Measurements from ENCODE around the gene SNRNP25. TPM values are rescaled to one million over a fixed set of nuclear protein-coding genes. Genes with fewer than 3 reads are reported as not detected.
A peak's percentile ranks its signal among the peaks of the same experiment; 100 is the strongest.

SNRNP25 gene
- total and polyA plus RNA-seq, 2 of the 8 experiments (the other 6 are each of a cell fraction or from before 2014, with no cell fraction given), result 53.0 to 58.4 TPM

DNA sequence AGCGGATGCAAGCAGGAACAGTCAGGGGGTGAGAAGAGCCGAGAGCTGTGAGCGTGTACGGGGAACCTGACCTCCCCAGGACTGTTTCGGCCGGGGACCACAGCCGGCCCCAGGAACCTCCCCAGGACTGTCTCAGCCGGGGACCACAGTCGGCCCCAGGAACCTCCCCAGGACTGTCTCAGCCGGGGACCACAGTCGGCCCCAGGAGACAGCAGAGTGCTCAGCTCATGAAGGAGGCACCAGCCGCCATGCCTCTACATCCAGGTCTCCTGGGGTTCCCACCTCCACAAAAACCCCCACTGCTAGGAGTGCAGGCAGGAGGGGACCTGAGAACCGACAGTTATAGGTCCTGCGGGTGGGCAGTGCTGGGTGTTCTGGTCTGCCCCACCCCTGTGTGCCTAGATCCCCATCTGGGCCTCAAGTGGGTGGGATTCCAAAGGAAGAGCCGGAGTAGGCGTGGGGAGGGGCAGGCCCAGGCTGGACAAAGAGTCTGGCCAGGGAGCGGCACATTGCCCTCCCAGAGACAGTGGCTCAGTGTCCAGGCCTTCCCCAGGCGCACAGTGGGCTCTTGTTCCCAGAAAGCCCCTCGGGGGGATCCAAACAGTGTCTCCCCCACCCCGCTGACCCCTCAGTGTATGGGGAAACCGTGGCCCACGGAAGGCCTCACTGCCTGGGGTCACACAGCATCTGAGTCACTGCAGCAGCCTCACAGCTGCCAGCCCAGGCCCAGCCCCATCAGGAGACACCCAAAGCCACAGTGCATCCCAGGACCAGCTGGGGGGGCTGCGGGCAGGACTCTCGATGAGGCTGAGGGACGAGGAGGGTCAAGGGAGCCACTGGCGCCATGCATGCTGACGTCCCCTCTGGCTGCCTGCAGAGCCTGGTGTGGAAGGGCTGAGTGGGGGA, 14.5 kb downstream of the SNRNP25 start:
- H3K14ac ChIP-seq (ENCODE audit: insufficient read length), result no peak overlapping the region
- ChIA-PET CTCF (ENCODE audit: partially characterized antibody) (interaction anchor here (0.5 to 21.2 kb wide), 9 partner anchors 8 to 189 kb away, joined by 3 to 856 read pairs (median 4); partner anchors contain the start of genes HBQ1 and MPG), POLR2A (ENCODE audit: partially characterized antibody) (interaction anchor here (0.6 to 16.6 kb wide), 8 partner anchors 10 to 160 kb away, joined by 3 to 153 read pairs (median 8); partner anchors contain the start of genes MPG, POLR3K and SNRNP25)
- no peak overlapping the region for H3K4me3 ChIP-seq (ENCODE audit: extremely low read depth in 1 of 4, insufficient read depth in 2 of 4, low read depth in 3 of 4, low read length in 4 of 4)
- H4K8ac ChIP-seq (ENCODE audit: extremely low read depth, insufficient read depth, low read length), result no peak overlapping the region; the same call in none of the 2 replicates
- H3K4me1 ChIP-seq (replicated peaks in 1 of 4; ENCODE audit: control insufficient read depth in 3 of 4, insufficient read depth in 4 of 4, low read length in 3 of 4), result peaks cover 3 to 30% (median 15%) of the 10 kb centered on the region in 4 experiments
- peaks cover 9% of the 10 kb centered on the region; the same call in 1 of the 2 replicates for H3K23me2 ChIP-seq (ENCODE audit: low read depth, low read length)
- H2BK20ac ChIP-seq (ENCODE audit: low read length), result no peak overlapping the region
- H3K79me2 ChIP-seq (ENCODE audit: control insufficient read depth in 1 of 2, insufficient read depth in 2 of 2, low read length in 2 of 2), result peaks cover 0 to 11% of the 10 kb centered on the region in 2 experiments; a peak in 1 of 4 replicates
- H3K79me1 ChIP-seq (ENCODE audit: low read depth, low read length), result peaks cover 3% of the 10 kb centered on the region; the same call in 1 of the 2 replicates
- no peak overlapping the region for H2AFZ ChIP-seq (ENCODE audit: low read length)
- H2BK15ac ChIP-seq (ENCODE audit: low read length), result no peak overlapping the region; the same call in 1 of the 2 replicates
- H2BK5ac ChIP-seq (ENCODE audit: low read depth, low read length), result no peak overlapping the region; the same call in 1 of the 2 replicates
- no peak overlapping the region for H4K5ac ChIP-seq (ENCODE audit: insufficient read length, low read depth, low read length)
- H3K4ac ChIP-seq (replicated peaks; ENCODE audit: insufficient read length, low read depth, low read length), result no peak overlapping the region
- H2BK12ac ChIP-seq (ENCODE audit: low read depth, low read length), result no peak overlapping the region
- no peak for DNase-seq (ENCODE audit: low read depth in 1 of 2, low spot score in 2 of 2)
- no peak overlapping the region for H3K18ac ChIP-seq (ENCODE audit: extremely low read depth, low read length)
- H3K27ac ChIP-seq (ENCODE audit: low read depth, low read length), result no peak overlapping the region
- H3K27me3 ChIP-seq (replicated peaks in 1 of 4; ENCODE audit: control insufficient read depth in 3 of 4, extremely low read depth in 1 of 4, insufficient read depth in 3 of 4, low read length in 3 of 4), result peaks cover 0 to 2% (median 0%) of the 10 kb centered on the region in 4 experiments; a peak in 1 of 7 replicates
- H4K91ac ChIP-seq (replicated peaks; ENCODE audit: insufficient read length, low read length), result no peak overlapping the region
- H2BK120ac ChIP-seq (replicated peaks; ENCODE audit: low read depth, low read length), result no peak overlapping the region
- H3K4me2 ChIP-seq (ENCODE audit: insufficient read depth in 1 of 2, low read depth in 2 of 2, low read length in 2 of 2), result no peak overlapping the region
- no peaks in the 10 kb centered on the region for H3K9me3 ChIP-seq (ENCODE audit: insufficient read depth in 2 of 2, low read depth in 1 of 2, low read length in 1 of 2)
- FAIRE-seq, result no peak
- H3K36me3 ChIP-seq (ENCODE audit: control insufficient read depth in 2 of 4, insufficient read depth in 4 of 4, low read length in 3 of 4), result peaks cover 0 to 5% (median 2%) of the 10 kb centered on the region in 4 experiments; a peak in 3 of 8 replicates
- no peak overlapping the region for H3K23ac ChIP-seq (ENCODE audit: insufficient read length)
- H2AK5ac ChIP-seq (ENCODE audit: low read depth, low read length), result peak overlapping the region; percentile 24; the same call in 1 of the 2 replicates
- H4K20me1 ChIP-seq (replicated peaks in 1 of 2; ENCODE audit: control insufficient read depth in 1 of 2, insufficient read depth in 2 of 2, low read length in 2 of 2), result peaks cover 13 to 27% of the 10 kb centered on the region in 2 experiments
- no peak overlapping the region for H3K9ac ChIP-seq (replicated peaks in 1 of 4; ENCODE audit: extremely low read depth in 1 of 4, low read depth in 3 of 4, low read length in 3 of 4)
- H3K56ac ChIP-seq (replicated peaks; ENCODE audit: insufficient read length, low read depth, low read length), result no peak overlapping the region
- 93% methylated on average over 23 of the region's 27 CpGs; no CpG with 5 or more reads in 1 of the 2 experiments for WGBS, 2 experiments (ENCODE audit: extremely low coverage in 1 of 2, insufficient coverage in 1 of 2, insufficient read length in 1 of 2, insufficient replicate concordance in 2 of 2, low coverage in 1 of 2, low lambda C conversion rate in 2 of 2, missing lambda C conversion rate in 1 of 2)
- TF ChIP-seq TEAD4 (IDR thresholded peaks at IDR 0.05; ENCODE audit: low read depth, low read length), result no peak
- TF ChIP-seq HDAC6 (IDR thresholded peaks at IDR 0.05; ENCODE audit: low read depth, low read length), result no peak
- TF ChIP-seq POU5F1 (IDR thresholded peaks at IDR 0.05; ENCODE audit: low read depth, low read length), result no peak
- TF ChIP-seq, protein P1, sequence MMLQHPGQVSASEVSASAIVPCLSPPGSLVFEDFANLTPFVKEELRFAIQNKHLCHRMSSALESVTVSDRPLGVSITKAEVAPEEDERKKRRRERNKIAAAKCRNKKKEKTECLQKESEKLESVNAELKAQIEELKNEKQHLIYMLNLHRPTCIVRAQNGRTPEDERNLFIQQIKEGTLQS (IDR thresholded peaks at IDR 0.05; ENCODE audit: insufficient read depth, low read depth, low read length), result no peak
- no peak for TF ChIP-seq CHD1 (IDR thresholded peaks at IDR 0.05; ENCODE audit: low read depth, low read length)
- no peak for TF ChIP-seq HDAC2 (IDR thresholded peaks at IDR 0.05; ENCODE audit: borderline replicate concordance in 1 of 2, low read depth in 2 of 2, low read length in 2 of 2)
- no peak for TF ChIP-seq SP4 (IDR thresholded peaks at IDR 0.05; ENCODE audit: low read length)
- TF ChIP-seq YY1 (IDR thresholded peaks at IDR 0.05; ENCODE audit: low read depth, low read length), result no peak
